HG02763 (cell line): Measurements from ENCODE around the gene TMA7.
"Not testable (repeated sequence)": the region's sequence is repeated elsewhere in the genome, so short reads cannot be mapped to it uniquely, and the experiment has no call there.

Source experiments
- ATAC-seq: cut with Tn5 transposase; IDR thresholded peaks from one replicate; pipeline ENCODE4 v1.9.1; 2021; ENCODE audit warnings: mild to moderate bottlenecking, moderate library complexity; ENCODE audit not compliant: unreplicated experiment

TMA7 gene

GRCh38 chr3:48466386-48467109 lies 26.5 kb downstream of the TMA7 start:
- ATAC-seq, result peak; percentile 11

GRCh38 chr3:48467110-48467454 lies 27.0 kb downstream of the TMA7 start:
- no peak for ATAC-seq

GRCh38 chr3:48467473-48468267 lies 27.6 kb downstream of the TMA7 start:
- no peak for ATAC-seq

- ATAC-seq, result no peak
These were observed 28.3 kb downstream of the TMA7 start for GRCh38 chr3:48468329-48468731.

- ATAC-seq, result no peak
These were observed 29.2 kb downstream of the TMA7 start for GRCh38 chr3:48469046-48469915.

- ATAC-seq, result no peak
These were observed 30.2 kb downstream of the TMA7 start for GRCh38 chr3:48470286-48470685.

- ATAC-seq, result no peak
These were observed 32.5 kb downstream of the TMA7 start for GRCh38 chr3:48472673-48472922.

GRCh38 chr3:48472923-48473616 lies 33.0 kb downstream of the TMA7 start:
- ATAC-seq, result peak; percentile 81

GRCh38 chr3:48473617-48473952 lies 33.5 kb downstream of the TMA7 start:
- ATAC-seq, result no peak

GRCh38 chr3:48474031-48474430 lies 34.0 kb downstream of the TMA7 start:
- ATAC-seq, result not testable (repeated sequence)

GRCh38 chr3:48474619-48475018 lies 34.6 kb downstream of the TMA7 start:
- no peak for ATAC-seq

- no peak for ATAC-seq
These were observed 35.1 kb downstream of the TMA7 start for GRCh38 chr3:48475188-48475587.

- ATAC-seq, result no peak
These were observed 36.5 kb downstream of the TMA7 start for GRCh38 chr3:48476426-48477053.

- no peak for ATAC-seq
These were observed 38.0 kb downstream of the TMA7 start for GRCh38 chr3:48477959-48478520.

GRCh38 chr3:48478626-48479555 lies 38.8 kb downstream of the TMA7 start:
- ATAC-seq, result no peak

GRCh38 chr3:48480891-48481290 lies 40.8 kb downstream of the TMA7 start:
- ATAC-seq, result not testable (repeated sequence)

GRCh38 chr3:48482822-48483221 lies 42.8 kb downstream of the TMA7 start:
- ATAC-seq, result not testable (repeated sequence)

GRCh38 chr3:48486952-48487351 lies 46.9 kb downstream of the TMA7 start:
- no peak for ATAC-seq

GRCh38 chr3:48492461-48493202 lies 52.6 kb downstream of the TMA7 start:
- no peak for ATAC-seq
